ENCODE data around the gene EXOSC5.

EXOSC5 gene

GRCh38 chr19:41344162-41344561 is 53.0 kb downstream of the EXOSC5 start:
- H3K27ac ChIP-seq (ENCODE audit: low read depth, low read length), result no peak overlapping the region
- no peak for TF ChIP-seq EZH2phosphoT487 (conservative IDR thresholded peaks at IDR 0.05; ENCODE audit: low read length)
- TF ChIP-seq CTCF (IDR thresholded peaks at IDR 0.05; ENCODE audit: insufficient read depth, low read length, poor library complexity, severe bottlenecking), result no peak
- H2AFZ ChIP-seq (ENCODE audit: low read depth, low read length, severe bottlenecking), result no peak overlapping the region
- peaks cover 12% of the 10 kb centered on the region for H3K79me2 ChIP-seq (ENCODE audit: insufficient read depth, low read length)
- H3K9ac ChIP-seq (ENCODE audit: low read length), result no peak overlapping the region
- H4K20me1 ChIP-seq (ENCODE audit: low read depth, low read length), result no peaks in the 10 kb centered on the region
- no peak overlapping the region for H3K4me2 ChIP-seq (ENCODE audit: low read depth, low read length, poor library complexity, severe bottlenecking)
- H3K4me3 ChIP-seq (ENCODE audit: insufficient read depth, low read length, poor library complexity, severe bottlenecking), result no peak overlapping the region
- peaks cover 7% of the 10 kb centered on the region; the same call in 1 of the 2 replicates for H3K36me3 ChIP-seq (ENCODE audit: low read length)
- H3F3A ChIP-seq (ENCODE audit: insufficient read depth), result no peaks in the 10 kb centered on the region
- H3K9me2 ChIP-seq (replicated peaks; ENCODE audit: insufficient read depth, low read length), result no peaks in the 10 kb centered on the region
- H3K9me3 ChIP-seq (ENCODE audit: insufficient read depth, low read length), result no peaks in the 10 kb centered on the region
- H3K27me3 ChIP-seq (ENCODE audit: low read length), result no peaks in the 10 kb centered on the region

- H3K4me2 ChIP-seq (ENCODE audit: low read depth, low read length, poor library complexity, severe bottlenecking), result no peak overlapping the region
- H4K20me1 ChIP-seq (ENCODE audit: low read depth, low read length), result no peaks in the 10 kb centered on the region
- peaks cover 4% of the 10 kb centered on the region; the same call in 1 of the 2 replicates for H3K36me3 ChIP-seq (ENCODE audit: low read length)
- no peak overlapping the region for H3K9ac ChIP-seq (ENCODE audit: low read length)
- no peak overlapping the region for H2AFZ ChIP-seq (ENCODE audit: low read depth, low read length, severe bottlenecking)
- peaks cover 4% of the 10 kb centered on the region for H3K79me2 ChIP-seq (ENCODE audit: insufficient read depth, low read length)
- H3K9me2 ChIP-seq (replicated peaks; ENCODE audit: insufficient read depth, low read length), result no peaks in the 10 kb centered on the region
- H3K4me3 ChIP-seq (ENCODE audit: insufficient read depth, low read length, poor library complexity, severe bottlenecking), result no peak overlapping the region
- H3K27me3 ChIP-seq (ENCODE audit: low read length), result no peaks in the 10 kb centered on the region
- H3F3A ChIP-seq (ENCODE audit: insufficient read depth), result no peaks in the 10 kb centered on the region
- no peak for TF ChIP-seq CTCF (IDR thresholded peaks at IDR 0.05; ENCODE audit: insufficient read depth, low read length, poor library complexity, severe bottlenecking)
- TF ChIP-seq EZH2phosphoT487 (conservative IDR thresholded peaks at IDR 0.05; ENCODE audit: low read length), result no peak
- H3K27ac ChIP-seq (ENCODE audit: low read depth, low read length), result no peak overlapping the region
- H3K9me3 ChIP-seq (ENCODE audit: insufficient read depth, low read length), result no peaks in the 10 kb centered on the region
Measured at GRCh38 chr19:41341669-41342490, 55.3 kb downstream of the EXOSC5 start.

- no peak overlapping the region for H3K27ac ChIP-seq (ENCODE audit: low read depth, low read length)
- TF ChIP-seq CTCF (IDR thresholded peaks at IDR 0.05; ENCODE audit: insufficient read depth, low read length, poor library complexity, severe bottlenecking) (no peak), EZH2phosphoT487 (conservative IDR thresholded peaks at IDR 0.05; ENCODE audit: low read length) (no peak)
- H3K4me2 ChIP-seq (ENCODE audit: low read depth, low read length, poor library complexity, severe bottlenecking), result no peak overlapping the region
- H3K9me3 ChIP-seq (ENCODE audit: insufficient read depth, low read length), result no peaks in the 10 kb centered on the region
- no peaks in the 10 kb centered on the region for H4K20me1 ChIP-seq (ENCODE audit: low read depth, low read length)
- H3K9ac ChIP-seq (ENCODE audit: low read length), result no peak overlapping the region
- no peaks in the 10 kb centered on the region for H3F3A ChIP-seq (ENCODE audit: insufficient read depth)
- H3K79me2 ChIP-seq (ENCODE audit: insufficient read depth, low read length), result peaks cover 4% of the 10 kb centered on the region
- H3K4me3 ChIP-seq (ENCODE audit: insufficient read depth, low read length, poor library complexity, severe bottlenecking), result no peak overlapping the region
- H3K27me3 ChIP-seq (ENCODE audit: low read length), result no peaks in the 10 kb centered on the region
- no peak overlapping the region for H2AFZ ChIP-seq (ENCODE audit: low read depth, low read length, severe bottlenecking)
- peaks cover 4% of the 10 kb centered on the region; the same call in 1 of the 2 replicates for H3K36me3 ChIP-seq (ENCODE audit: low read length)
- H3K9me2 ChIP-seq (replicated peaks; ENCODE audit: insufficient read depth, low read length), result no peaks in the 10 kb centered on the region
Measured at GRCh38 chr19:41339936-41340335, 57.2 kb downstream of the EXOSC5 start.

Data from SU-DHL-6 (cell line).